Stimulated activated CD4-positive, alpha-beta T cell treated with anti-CD3 and anti-CD28 coated beads, Interleukin-4, amount 100 ng/mL, for 48 hours (primary cell): ENCODE results near the gene SYAP1.
"Not testable (repeated sequence)": the region's sequence is repeated elsewhere in the genome, so short reads cannot be mapped to it uniquely, and the experiment has no call there.

ENCODE experiments used
- DNase-seq, 2 donors: peaks; one replicate each; pipeline ENCODE4 v3.0.0-alpha.2; 2020; ENCODE audit warnings: low read depth in 2 of 2

The SYAP1 gene

GRCh38 chrX:16719334-16720084 is at the start of gene SYAP1:
Gene SYAP1, plus strand, starts transcription at chrX:16719612. Its CDS starts 113 bp downstream, at chrX:16719725.
- DNase-seq, result peak; percentile 82 to 88

GRCh38 chrX:16671005-16671404 is 48.4 kb upstream of the SYAP1 start:
- no peak for DNase-seq

- no peak for DNase-seq
These were observed 40.7 kb upstream of the SYAP1 start for GRCh38 chrX:16678689-16679088.

- DNase-seq, result no peak
These were observed 36.3 kb upstream of the SYAP1 start for GRCh38 chrX:16683007-16683664.

GRCh38 chrX:16687514-16687913 is 31.9 kb upstream of the SYAP1 start:
- no peak for DNase-seq

GRCh38 chrX:16695079-16695676 is 24.2 kb upstream of the SYAP1 start:
- peak; percentile 26 to 51 for DNase-seq

GRCh38 chrX:16696956-16697355 is 22.5 kb upstream of the SYAP1 start:
- DNase-seq, result no peak

- DNase-seq, result no peak
These were observed 20.0 kb upstream of the SYAP1 start for GRCh38 chrX:16699389-16699788.

GRCh38 chrX:16700734-16701133 is 18.7 kb upstream of the SYAP1 start:
- no peak for DNase-seq

GRCh38 chrX:16702700-16703599 is 16.5 kb upstream of the SYAP1 start:
- no peak for DNase-seq

- no peak for DNase-seq
These were observed 14.0 kb upstream of the SYAP1 start for GRCh38 chrX:16705370-16705769.

GRCh38 chrX:16708016-16708415 is 11.4 kb upstream of the SYAP1 start:
- DNase-seq, result no peak

- no peak for DNase-seq
These were observed 8.1 kb upstream of the SYAP1 start for GRCh38 chrX:16711219-16711811.

- DNase-seq, result no peak
These were observed 7.4 kb upstream of the SYAP1 start for GRCh38 chrX:16711893-16712547.

GRCh38 chrX:16712548-16713155 is 6.8 kb upstream of the SYAP1 start, which contains the start of gene CTPS2:
Gene CTPS2, minus strand, starts transcription at chrX:16712669. Its CDS starts 9,767 bp downstream, at chrX:16702902.
- DNase-seq, result peak; percentile 30 to 33

GRCh38 chrX:16714504-16714903 is 4.9 kb upstream of the SYAP1 start:
- no peak for DNase-seq

- DNase-seq, result not testable (repeated sequence)
These were observed 3.8 kb upstream of the SYAP1 start for GRCh38 chrX:16715638-16716037.

- DNase-seq, result not testable (repeated sequence)
These were observed 3.0 kb upstream of the SYAP1 start for GRCh38 chrX:16716451-16716850.

GRCh38 chrX:16718824-16719333 is 533 bp upstream of the SYAP1 start:
- no peak for DNase-seq

- no peak for DNase-seq
These were observed 3.1 kb downstream of the SYAP1 start for GRCh38 chrX:16722481-16722880.
